Myocyte (in vitro differentiated cells): Measurements from ENCODE around the gene ZNF787. TPM values are rescaled to one million over a fixed set of nuclear protein-coding genes. Genes with fewer than 3 reads are reported as not detected.

Source experiments
- DNase-seq: peaks from one replicate; pipeline ENCODE4 v3.0.0-alpha.2; 2012; ENCODE audit warnings: low read depth
- total RNA-seq: library from RNA; depleted of rRNA; stranded (reverse); fragments of >200 nt; gene quantifications from 2 replicates; pipeline ENCODE4 v1.2.3, GENCODE V29; 2014

The ZNF787 gene
- total RNA-seq, 1 donor from 2014 or later = 23.3 TPM

- DNase-seq = no peak
Observed at GRCh38 chr19:56089344-56089743, 31.8 kb downstream of the ZNF787 start.

- DNase-seq = no peak
Observed at GRCh38 chr19:56088497-56089215, 32.4 kb downstream of the ZNF787 start.

- DNase-seq = no peak
Observed at GRCh38 chr19:56087647-56088496, 33.2 kb downstream of the ZNF787 start.

GRCh38 chr19:56086671-56087430 is 34.2 kb downstream of the ZNF787 start:
- no peak for DNase-seq

- no peak for DNase-seq
Observed at GRCh38 chr19:56085571-56086275, 35.4 kb downstream of the ZNF787 start.

GRCh38 chr19:56084835-56085536 is 36.1 kb downstream of the ZNF787 start:
- no peak for DNase-seq

- no peak for DNase-seq
Observed at GRCh38 chr19:56083668-56084067, 37.4 kb downstream of the ZNF787 start.

GRCh38 chr19:56080669-56081401 is 40.3 kb downstream of the ZNF787 start:
- peak; percentile 73 for DNase-seq

GRCh38 chr19:56079609-56080008 is 41.5 kb downstream of the ZNF787 start:
- DNase-seq = no peak

GRCh38 chr19:56076498-56076897 is 44.6 kb downstream of the ZNF787 start:
- peak; percentile 68 for DNase-seq

- DNase-seq = no peak
Observed at GRCh38 chr19:56071151-56071550, 49.9 kb downstream of the ZNF787 start.

GRCh38 chr19:56069642-56070041 is 51.5 kb downstream of the ZNF787 start:
- DNase-seq = no peak

GRCh38 chr19:56066152-56067023 is 54.7 kb downstream of the ZNF787 start:
- peak; percentile 55 for DNase-seq

GRCh38 chr19:56053596-56053995 is 67.5 kb downstream of the ZNF787 start:
- no peak for DNase-seq
